HEK293 (cell line): ENCODE data around the gene MED20.

Experiments used
- CTCF ChIA-PET: fragments of 350-600 bp; formaldehyde crosslinking; extraction: SDS; loops from one replicate; lab custom pipeline; 2021; ENCODE audit warnings: antibody characterized with exemption; lab: Yijun Ruan, JAX
- POLR2A ChIA-PET: fragments of 300-600 bp; formaldehyde crosslinking; extraction: SDS; loops from one replicate; lab custom pipeline; 2020; ENCODE audit warnings: antibody characterized with exemption, inconsistent platforms; lab: Yijun Ruan, JAX
- H3K27ac ChIP-seq: fragments of 200-500 bp; sonication (Bioruptor generic); 2 replicates; pipeline ENCODE4 v1.5.1; 2014; ENCODE audit warnings: low read depth, low read length, control low read depth, inconsistent platforms; ENCODE audit errors: extremely low read depth
- H3K36me3 ChIP-seq, 2 experiments: fragments of 200-500 bp in 1 of 2; sonication (Bioruptor generic) in 1 of 2; 1 replicate in 1 of 2; 2 replicates in 1 of 2; pipeline ENCODE4 v1.5.1; 2014 to 2017; ENCODE audit warnings: inconsistent platforms in 2 of 2, low read length in 2 of 2; ENCODE audit not compliant: control insufficient read depth in 2 of 2, insufficient read depth in 1 of 2
- H3K4me1 ChIP-seq: fragments of 200-500 bp; sonication (Bioruptor generic); 2 replicates; pipeline ENCODE4 v1.5.1; 2014; ENCODE audit warnings: mild to moderate bottlenecking, low read length, inconsistent platforms; ENCODE audit not compliant: control insufficient read depth, insufficient read depth
- H3K4me3 ChIP-seq: 2 replicates; pipeline ENCODE4 v1.5.1; 2011; ENCODE audit warnings: low read depth, mild to moderate bottlenecking, control low read depth, low read length, moderate library complexity
- H3K9me3 ChIP-seq: fragments of 200-500 bp; sonication (Bioruptor generic); 2 replicates; pipeline ENCODE4 v1.5.1; 2014; ENCODE audit warnings: low read depth, low read length, inconsistent platforms; ENCODE audit not compliant: control insufficient read depth, insufficient read depth
- GFI1B ChIP-seq: fragments of 450-650 bp; formaldehyde crosslinking; IDR thresholded peaks from 2 replicates; pipeline ENCODE4 v1.5.1; 2016; ENCODE audit warnings: missing biosample characterization, missing genetic modification characterization
- KLF1 ChIP-seq: fragments of 450-650 bp; formaldehyde crosslinking; IDR thresholded peaks from 2 replicates; pipeline ENCODE4 v1.5.1; 2016; ENCODE audit warnings: missing biosample characterization, missing genetic modification characterization
- SCRT2 ChIP-seq: fragments of 450-650 bp; formaldehyde crosslinking; IDR thresholded peaks from 2 replicates; pipeline ENCODE4 v1.5.1; 2016; ENCODE audit warnings: missing biosample characterization, missing genetic modification characterization
- ZFHX2 ChIP-seq: fragments of 450-650 bp; formaldehyde crosslinking; conservative IDR thresholded peaks from 2 replicates; pipeline ENCODE4 v1.5.1; 2016; ENCODE audit warnings: missing biosample characterization, missing genetic modification characterization
- ZNF121 ChIP-seq: fragments of 450-650 bp; formaldehyde crosslinking; IDR thresholded peaks from 2 replicates; pipeline ENCODE4 v1.5.1; 2016; ENCODE audit warnings: missing biosample characterization, missing genetic modification characterization
- ZNF660 ChIP-seq: fragments of 450-650 bp; IDR thresholded peaks from 2 replicates; pipeline ENCODE4 v1.5.1; 2018; ENCODE audit warnings: missing biosample characterization, mild to moderate bottlenecking, missing genetic modification characterization
- ZNF792 ChIP-seq: fragments of 450-650 bp; formaldehyde crosslinking; IDR thresholded peaks from 2 replicates; pipeline ENCODE4 v1.5.1; 2016; ENCODE audit warnings: missing biosample characterization, missing genetic modification characterization
- TF ChIP-seq, protein P1 (sequence below): fragments of 450-650 bp; formaldehyde crosslinking; conservative IDR thresholded peaks from 2 replicates; pipeline ENCODE4 v1.5.1; 2016; ENCODE audit warnings: low read depth, missing biosample characterization, missing genetic modification characterization
- TF ChIP-seq, protein P2 (sequence below): fragments of 450-650 bp; formaldehyde crosslinking; optimal IDR thresholded peaks from 2 replicates; pipeline ENCODE3; 2016; ENCODE audit warnings: missing biosample characterization, mild to moderate bottlenecking, missing genetic modification characterization
- TF ChIP-seq, protein P3 (sequence below): fragments of 450-650 bp; IDR thresholded peaks from 2 replicates; pipeline ENCODE4 v1.5.1; 2018; ENCODE audit warnings: missing biosample characterization, missing genetic modification characterization
- TF ChIP-seq, protein P4 (sequence below): fragments of 450-650 bp; formaldehyde crosslinking; IDR thresholded peaks from 2 replicates; pipeline ENCODE4 v1.5.1; 2016; ENCODE audit warnings: missing biosample characterization, missing genetic modification characterization
- TF ChIP-seq, protein P5 (sequence below): fragments of 450-650 bp; formaldehyde crosslinking; IDR thresholded peaks from 2 replicates; pipeline ENCODE4 v1.5.1; 2016; ENCODE audit warnings: missing biosample characterization, missing genetic modification characterization

The MED20 gene

DNA sequence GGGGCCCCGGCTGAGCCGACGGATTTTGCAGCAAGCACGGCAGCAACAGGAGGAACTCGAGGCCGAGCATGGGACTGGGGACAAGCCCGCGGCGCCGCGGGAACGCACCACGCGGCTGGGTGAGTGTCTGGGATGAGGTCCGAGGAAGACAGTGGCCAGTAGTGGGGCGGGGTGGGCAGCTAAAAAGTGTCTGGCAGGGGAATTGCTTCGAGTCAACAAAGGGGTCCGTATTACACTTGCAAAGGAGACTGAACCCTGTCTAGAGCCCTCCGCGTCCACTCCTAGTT is 716 bp upstream of the MED20 start (continued):
- TF ChIP-seq, protein P1, sequence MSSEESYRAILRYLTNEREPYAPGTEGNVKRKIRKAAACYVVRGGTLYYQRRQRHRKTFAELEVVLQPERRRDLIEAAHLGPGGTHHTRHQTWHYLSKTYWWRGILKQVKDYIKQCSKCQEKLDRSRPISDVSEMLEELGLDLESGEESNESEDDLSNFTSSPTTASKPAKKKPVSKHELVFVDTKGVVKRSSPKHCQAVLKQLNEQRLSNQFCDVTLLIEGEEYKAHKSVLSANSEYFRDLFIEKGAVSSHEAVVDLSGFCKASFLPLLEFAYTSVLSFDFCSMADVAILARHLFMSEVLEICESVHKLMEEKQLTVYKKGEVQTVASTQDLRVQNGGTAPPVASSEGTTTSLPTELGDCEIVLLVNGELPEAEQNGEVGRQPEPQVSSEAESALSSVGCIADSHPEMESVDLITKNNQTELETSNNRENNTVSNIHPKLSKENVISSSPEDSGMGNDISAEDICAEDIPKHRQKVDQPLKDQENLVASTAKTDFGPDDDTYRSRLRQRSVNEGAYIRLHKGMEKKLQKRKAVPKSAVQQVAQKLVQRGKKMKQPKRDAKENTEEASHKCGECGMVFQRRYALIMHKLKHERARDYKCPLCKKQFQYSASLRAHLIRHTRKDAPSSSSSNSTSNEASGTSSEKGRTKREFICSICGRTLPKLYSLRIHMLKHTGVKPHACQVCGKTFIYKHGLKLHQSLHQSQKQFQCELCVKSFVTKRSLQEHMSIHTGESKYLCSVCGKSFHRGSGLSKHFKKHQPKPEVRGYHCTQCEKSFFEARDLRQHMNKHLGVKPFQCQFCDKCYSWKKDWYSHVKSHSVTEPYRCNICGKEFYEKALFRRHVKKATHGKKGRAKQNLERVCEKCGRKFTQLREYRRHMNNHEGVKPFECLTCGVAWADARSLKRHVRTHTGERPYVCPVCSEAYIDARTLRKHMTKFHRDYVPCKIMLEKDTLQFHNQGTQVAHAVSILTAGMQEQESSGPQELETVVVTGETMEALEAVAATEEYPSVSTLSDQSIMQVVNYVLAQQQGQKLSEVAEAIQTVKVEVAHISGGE (tag by site-specific recombination), result 0 out of 2 replicates have a peak, but pooled peaks have one; percentile 15
- TF ChIP-seq, protein P2, sequence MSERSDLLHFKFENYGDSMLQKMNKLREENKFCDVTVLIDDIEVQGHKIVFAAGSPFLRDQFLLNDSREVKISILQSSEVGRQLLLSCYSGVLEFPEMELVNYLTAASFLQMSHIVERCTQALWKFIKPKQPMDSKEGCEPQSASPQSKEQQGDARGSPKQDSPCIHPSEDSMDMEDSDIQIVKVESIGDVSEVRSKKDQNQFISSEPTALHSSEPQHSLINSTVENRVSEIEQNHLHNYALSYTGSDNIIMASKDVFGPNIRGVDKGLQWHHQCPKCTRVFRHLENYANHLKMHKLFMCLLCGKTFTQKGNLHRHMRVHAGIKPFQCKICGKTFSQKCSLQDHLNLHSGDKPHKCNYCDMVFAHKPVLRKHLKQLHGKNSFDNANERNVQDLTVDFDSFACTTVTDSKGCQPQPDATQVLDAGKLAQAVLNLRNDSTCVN (tag by site-specific recombination), result peak; percentile 46
- TF ChIP-seq ZNF792 (tag by site-specific recombination) (no peak), GFI1B (tag by site-specific recombination) (no peak), ZNF121 (tag by site-specific recombination) (no peak)
- TF ChIP-seq, protein P3, sequence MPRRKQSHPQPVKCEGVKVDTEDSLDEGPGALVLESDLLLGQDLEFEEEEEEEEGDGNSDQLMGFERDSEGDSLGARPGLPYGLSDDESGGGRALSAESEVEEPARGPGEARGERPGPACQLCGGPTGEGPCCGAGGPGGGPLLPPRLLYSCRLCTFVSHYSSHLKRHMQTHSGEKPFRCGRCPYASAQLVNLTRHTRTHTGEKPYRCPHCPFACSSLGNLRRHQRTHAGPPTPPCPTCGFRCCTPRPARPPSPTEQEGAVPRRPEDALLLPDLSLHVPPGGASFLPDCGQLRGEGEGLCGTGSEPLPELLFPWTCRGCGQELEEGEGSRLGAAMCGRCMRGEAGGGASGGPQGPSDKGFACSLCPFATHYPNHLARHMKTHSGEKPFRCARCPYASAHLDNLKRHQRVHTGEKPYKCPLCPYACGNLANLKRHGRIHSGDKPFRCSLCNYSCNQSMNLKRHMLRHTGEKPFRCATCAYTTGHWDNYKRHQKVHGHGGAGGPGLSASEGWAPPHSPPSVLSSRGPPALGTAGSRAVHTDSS (tag by site-specific recombination), result no peak
- TF ChIP-seq, protein P4, sequence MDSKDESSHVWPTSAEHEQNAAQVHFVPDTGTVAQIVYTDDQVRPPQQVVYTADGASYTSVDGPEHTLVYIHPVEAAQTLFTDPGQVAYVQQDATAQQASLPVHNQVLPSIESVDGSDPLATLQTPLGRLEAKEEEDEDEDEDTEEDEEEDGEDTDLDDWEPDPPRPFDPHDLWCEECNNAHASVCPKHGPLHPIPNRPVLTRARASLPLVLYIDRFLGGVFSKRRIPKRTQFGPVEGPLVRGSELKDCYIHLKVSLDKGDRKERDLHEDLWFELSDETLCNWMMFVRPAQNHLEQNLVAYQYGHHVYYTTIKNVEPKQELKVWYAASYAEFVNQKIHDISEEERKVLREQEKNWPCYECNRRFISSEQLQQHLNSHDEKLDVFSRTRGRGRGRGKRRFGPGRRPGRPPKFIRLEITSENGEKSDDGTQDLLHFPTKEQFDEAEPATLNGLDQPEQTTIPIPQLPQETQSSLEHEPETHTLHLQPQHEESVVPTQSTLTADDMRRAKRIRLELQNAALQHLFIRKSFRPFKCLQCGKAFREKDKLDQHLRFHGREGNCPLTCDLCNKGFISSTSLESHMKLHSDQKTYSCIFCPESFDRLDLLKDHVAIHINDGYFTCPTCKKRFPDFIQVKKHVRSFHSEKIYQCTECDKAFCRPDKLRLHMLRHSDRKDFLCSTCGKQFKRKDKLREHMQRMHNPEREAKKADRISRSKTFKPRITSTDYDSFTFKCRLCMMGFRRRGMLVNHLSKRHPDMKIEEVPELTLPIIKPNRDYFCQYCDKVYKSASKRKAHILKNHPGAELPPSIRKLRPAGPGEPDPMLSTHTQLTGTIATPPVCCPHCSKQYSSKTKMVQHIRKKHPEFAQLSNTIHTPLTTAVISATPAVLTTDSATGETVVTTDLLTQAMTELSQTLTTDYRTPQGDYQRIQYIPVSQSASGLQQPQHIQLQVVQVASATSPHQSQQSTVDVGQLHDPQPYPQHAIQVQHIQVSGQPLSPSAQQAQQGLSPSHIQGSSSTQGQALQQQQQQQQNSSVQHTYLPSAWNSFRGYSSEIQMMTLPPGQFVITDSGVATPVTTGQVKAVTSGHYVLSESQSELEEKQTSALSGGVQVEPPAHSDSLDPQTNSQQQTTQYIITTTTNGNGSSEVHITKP, result peak; percentile 8; the same call in 1 of the 2 replicates
- TF ChIP-seq, protein P5, sequence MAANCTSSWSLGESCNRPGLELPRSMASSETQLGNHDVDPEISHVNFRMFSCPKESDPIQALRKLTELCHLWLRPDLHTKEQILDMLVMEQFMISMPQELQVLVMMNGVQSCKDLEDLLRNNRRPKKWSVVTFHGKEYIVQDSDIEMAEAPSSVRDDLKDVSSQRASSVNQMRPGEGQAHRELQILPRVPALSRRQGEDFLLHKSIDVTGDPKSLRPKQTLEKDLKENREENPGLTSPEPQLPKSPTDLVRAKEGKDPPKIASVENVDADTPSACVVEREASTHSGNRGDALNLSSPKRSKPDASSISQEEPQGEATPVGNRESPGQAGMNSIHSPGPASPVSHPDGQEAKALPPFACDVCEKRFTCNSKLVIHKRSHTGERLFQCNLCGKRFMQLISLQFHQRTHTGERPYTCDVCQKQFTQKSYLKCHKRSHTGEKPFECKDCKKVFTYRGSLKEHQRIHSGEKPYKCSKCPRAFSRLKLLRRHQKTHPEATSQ, result no peak

DNA sequence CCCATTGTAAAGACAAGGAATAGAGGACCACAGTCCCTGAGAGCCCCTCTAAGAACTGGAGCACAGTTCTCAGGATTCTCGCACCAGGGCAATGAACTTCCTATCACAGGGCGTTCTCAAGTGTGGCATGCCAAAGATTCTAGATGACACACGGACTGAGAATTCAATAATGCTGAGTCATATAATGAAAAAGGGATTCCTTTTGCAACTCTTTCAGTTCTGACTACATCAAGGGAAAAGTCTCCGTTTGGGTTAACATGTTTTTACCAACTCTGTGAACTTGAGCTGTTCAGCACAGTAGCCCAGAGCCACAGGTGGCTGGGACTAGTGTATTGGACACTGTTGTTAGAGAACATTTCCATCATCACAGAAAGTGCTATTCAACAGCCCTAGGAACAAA is 3.4 kb downstream of the MED20 start:
- Histone ChIP-seq H3K4me1 (peaks cover 6% of the 10 kb centered on the region), H3K36me3 (peaks cover 23 to 47% of the 10 kb centered on the region in 2 experiments; a peak in 2 of 3 replicates), H3K27ac (no peak overlapping the region), H3K4me3 (no peak overlapping the region), H3K9me3 (no peaks in the 10 kb centered on the region)
- POLR2A ChIA-PET, result no interaction called here
- TF ChIP-seq SCRT2 (tag by site-specific recombination) (peak; percentile 70), ZFHX2 (no peak)
- CTCF ChIA-PET, result no interaction called here

DNA sequence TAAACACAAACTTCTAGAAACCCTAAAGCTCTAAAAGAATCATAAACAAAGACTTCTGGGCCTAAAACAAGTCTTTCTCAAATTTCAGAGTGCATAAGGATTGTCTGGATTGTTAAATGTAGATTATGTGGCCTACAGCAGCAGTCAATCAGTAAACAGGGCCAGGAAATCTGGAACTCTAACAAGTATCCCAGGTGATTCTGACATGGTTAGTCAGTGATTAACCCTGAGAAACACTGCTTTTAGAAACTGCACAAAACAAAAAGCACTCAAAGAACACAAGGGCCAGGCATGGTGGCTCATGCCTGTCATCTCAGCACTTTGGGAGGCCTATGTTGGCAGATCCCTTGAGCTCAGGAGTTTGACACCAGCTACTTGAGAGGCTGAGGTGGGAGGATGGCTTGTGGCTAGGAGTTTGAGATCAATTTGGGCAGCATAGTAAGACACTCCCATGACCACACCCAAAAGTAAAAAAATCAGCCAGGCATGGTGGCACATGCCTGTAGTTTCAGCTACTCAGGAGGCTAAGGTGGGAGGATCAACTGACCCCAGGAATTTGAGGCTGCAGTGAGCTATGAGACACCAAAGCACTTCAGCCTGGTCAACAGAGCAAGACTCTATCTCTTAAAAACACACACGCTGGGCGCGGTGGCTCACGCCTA is 5.9 kb downstream of the MED20 start:
- Histone ChIP-seq H3K36me3 (peaks cover 23 to 52% of the 10 kb centered on the region in 2 experiments; a peak in 2 of 3 replicates), H3K9me3 (no peaks in the 10 kb centered on the region), H3K4me3 (no peak overlapping the region), H3K27ac (no peak overlapping the region), H3K4me1 (peaks cover 4% of the 10 kb centered on the region)
- ChIA-PET POLR2A (no interaction called here), CTCF (interaction anchor here (0.6 to 1.9 kb wide), 6 partner anchors 11 to 130 kb away, joined by 3 to 9 read pairs (median 4); partner anchors contain the start of gene TOMM6)
- peak; percentile 69 for TF ChIP-seq KLF1
- no peak for TF ChIP-seq ZNF660
